Osteocyte (in vitro differentiated cells): Measurements from ENCODE around the gene NOD1. TPM values are rescaled to one million over a fixed set of nuclear protein-coding genes. Genes with fewer than 3 reads are reported as not detected.
A peak's percentile ranks its signal among the peaks of the same experiment; 100 is the strongest.
"Not testable (repeated sequence)": the region's sequence is repeated elsewhere in the genome, so short reads cannot be mapped to it uniquely, and the experiment has no call there.

Source experiments
- DNase-seq: peaks from one replicate; pipeline ENCODE4 v3.0.0; 2021; ENCODE audit warnings: mixed read lengths; ENCODE audit not compliant: unreplicated experiment; ENCODE audit errors: extremely low spot score
- H3K27ac Mint-ChIP-seq: one replicate; pipeline ENCODE4 v1.8.0; 2021; ENCODE audit warnings: mild to moderate bottlenecking, mixed read lengths; ENCODE audit not compliant: unreplicated experiment
- H3K27me3 Mint-ChIP-seq: one replicate; pipeline ENCODE4 v1.8.0; 2021; ENCODE audit warnings: mixed read lengths; ENCODE audit not compliant: unreplicated experiment
- H3K36me3 Mint-ChIP-seq: one replicate; pipeline ENCODE4 v1.8.0; 2021; ENCODE audit warnings: mixed read lengths; ENCODE audit not compliant: unreplicated experiment
- H3K4me1 Mint-ChIP-seq: one replicate; pipeline ENCODE4 v1.8.0; 2021; ENCODE audit warnings: mixed read lengths; ENCODE audit not compliant: unreplicated experiment
- H3K4me3 Mint-ChIP-seq: one replicate; pipeline ENCODE4 v1.8.0; 2021; ENCODE audit warnings: mild to moderate bottlenecking, moderate library complexity, mixed read lengths; ENCODE audit not compliant: unreplicated experiment
- H3K9me3 Mint-ChIP-seq: one replicate; pipeline ENCODE4 v1.8.0; 2021; ENCODE audit warnings: mixed read lengths; ENCODE audit not compliant: unreplicated experiment
- CTCF ChIP-seq: fragments of 200-600 bp; sonication (generic); IDR thresholded peaks from 2 replicates; pipeline ENCODE4 v1.5.0; 2021; ENCODE audit warnings: antibody characterized with exemption, mild to moderate bottlenecking, moderate library complexity
- total RNA-seq: library from RNA; stranded (reverse); gene quantifications from 2 replicates; pipeline ENCODE4 v1.2.1, GENCODE V29; 2021

The NOD1 gene
- total RNA-seq, 1 donor from 2014 or later, result 7.2 TPM

GRCh38 chr7:30423788-30424505, 54.6 kb downstream of the NOD1 start:
- no peak for TF ChIP-seq CTCF
- peak; percentile 62 for DNase-seq
- Mint-ChIP-seq H3K36me3 (peaks cover 34% of the 10 kb centered on the region), H3K27me3 (no peaks in the 10 kb centered on the region), H3K9me3 (peaks cover 7% of the 10 kb centered on the region), H3K27ac (no peak overlapping the region), H3K4me1 (no peaks in the 10 kb centered on the region), H3K4me3 (no peak overlapping the region)

GRCh38 chr7:30422922-30423321, 55.7 kb downstream of the NOD1 start:
- no peak for TF ChIP-seq CTCF
- Mint-ChIP-seq H3K9me3 (peaks cover 7% of the 10 kb centered on the region), H3K36me3 (peaks cover 28% of the 10 kb centered on the region), H3K4me3 (no peak overlapping the region), H3K4me1 (no peaks in the 10 kb centered on the region), H3K27ac (no peak overlapping the region), H3K27me3 (no peaks in the 10 kb centered on the region)
- DNase-seq, result no peak

GRCh38 chr7:30421647-30422196, 56.9 kb downstream of the NOD1 start:
- Mint-ChIP-seq H3K4me1 (no peaks in the 10 kb centered on the region), H3K4me3 (no peak overlapping the region), H3K27ac (no peak overlapping the region), H3K9me3 (peaks cover 7% of the 10 kb centered on the region), H3K27me3 (no peaks in the 10 kb centered on the region), H3K36me3 (peaks cover 27% of the 10 kb centered on the region)
- no peak for TF ChIP-seq CTCF
- DNase-seq, result no peak

- Mint-ChIP-seq H3K9me3 (peaks cover 7% of the 10 kb centered on the region), H3K36me3 (peaks cover 16% of the 10 kb centered on the region), H3K4me1 (no peaks in the 10 kb centered on the region), H3K27ac (no peak overlapping the region), H3K4me3 (no peak overlapping the region), H3K27me3 (no peaks in the 10 kb centered on the region)
- no peak for DNase-seq
- no peak for TF ChIP-seq CTCF
Observed at GRCh38 chr7:30420662-30421061, 57.9 kb downstream of the NOD1 start.

- not testable (repeated sequence) for H3K9me3 Mint-ChIP-seq, H3K27me3 Mint-ChIP-seq, H3K4me1 Mint-ChIP-seq, H3K27ac Mint-ChIP-seq, DNase-seq, H3K4me3 Mint-ChIP-seq
- peaks cover 10% of the 10 kb centered on the region for H3K36me3 Mint-ChIP-seq
Observed at GRCh38 chr7:30420080-30420479, 58.5 kb downstream of the NOD1 start.
